Measurements from ENCODE around the gene PDIA2.

- TF ChIP-seq CBX5 (IDR thresholded peaks at IDR 0.05; ENCODE audit: low read depth) (no peak), SMC3 (IDR thresholded peaks at IDR 0.05; ENCODE audit: borderline replicate concordance, low read length) (no peak), PBX3 (IDR thresholded peaks at IDR 0.05; ENCODE audit: insufficient replicate concordance, low read depth, low read length) (no peak)
Observed at GRCh38 chr16:336269-336668, 53.3 kb downstream of the PDIA2 start.
